ENCODE measurements around the gene PRKCA.
"Not testable (repeated sequence)": the region's sequence is repeated elsewhere in the genome, so short reads cannot be mapped to it uniquely, and the experiment has no call there.

The PRKCA gene

DNA sequence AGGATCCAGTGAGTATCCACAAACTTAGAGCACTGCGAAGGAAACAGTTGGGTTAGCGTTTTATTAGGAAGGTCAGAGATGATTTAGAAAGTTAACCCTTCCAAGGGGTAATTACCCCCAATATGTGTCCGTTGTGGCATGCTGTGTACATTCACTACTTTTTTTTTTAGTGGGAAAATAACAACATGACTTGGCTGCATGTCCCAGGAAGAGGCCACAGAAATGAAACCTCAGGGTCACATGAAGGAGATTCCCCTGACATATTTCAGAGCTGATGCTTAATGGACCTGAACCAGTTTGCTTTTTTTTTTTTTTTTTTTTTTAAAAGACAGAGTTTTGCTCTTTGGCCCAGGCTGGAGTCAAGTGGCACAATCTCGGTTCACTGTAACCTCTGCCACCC, 167.5 kb downstream of the PRKCA start:
- DNase-seq: no peak

DNA sequence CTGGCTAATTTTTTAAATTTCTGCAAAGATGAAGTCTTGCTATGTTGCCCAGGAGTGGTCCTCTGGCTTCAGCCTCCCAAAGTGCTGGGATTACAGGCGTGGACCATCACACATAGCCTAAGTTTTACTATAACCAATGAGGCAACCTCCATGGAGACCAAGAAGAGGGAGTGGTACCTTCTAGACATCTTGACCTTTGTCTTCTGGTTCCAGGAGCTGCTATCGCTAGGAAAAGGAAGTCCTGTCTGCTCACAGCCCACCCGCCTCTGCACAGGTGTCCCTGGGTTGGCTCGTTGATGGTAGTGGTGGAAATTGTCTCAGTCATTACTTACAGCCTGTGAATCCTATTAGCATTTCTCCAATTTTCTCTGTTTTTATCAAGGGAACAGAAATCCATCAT, 169.7 kb downstream of the PRKCA start:
- no peak for DNase-seq

DNA sequence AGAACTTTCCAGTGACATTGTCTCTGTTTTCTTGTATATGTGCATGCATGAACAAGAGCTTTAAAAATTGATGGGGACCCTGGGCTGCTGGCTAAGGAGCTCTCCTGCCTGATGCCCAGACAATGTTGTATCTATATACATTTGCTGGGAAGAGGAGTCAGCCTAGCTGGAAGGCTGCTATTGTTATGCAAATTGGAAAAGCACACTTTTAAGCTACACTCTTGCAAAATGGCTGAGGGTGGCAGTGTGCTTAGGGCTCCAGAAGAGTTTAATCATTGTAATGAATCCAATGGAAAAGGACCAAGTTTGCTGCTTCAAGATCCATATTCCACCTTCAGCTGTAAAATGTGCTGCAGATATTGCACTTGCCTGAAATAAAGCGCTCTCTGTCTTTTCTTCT, 171.8 kb downstream of the PRKCA start:
- DNase-seq: no peak

GRCh38 chr17:66474806-66475497, 172.5 kb downstream of the PRKCA start:
- DNase-seq: no peak

GRCh38 chr17:66476014-66476413, 173.6 kb downstream of the PRKCA start:
- DNase-seq: no peak

DNA sequence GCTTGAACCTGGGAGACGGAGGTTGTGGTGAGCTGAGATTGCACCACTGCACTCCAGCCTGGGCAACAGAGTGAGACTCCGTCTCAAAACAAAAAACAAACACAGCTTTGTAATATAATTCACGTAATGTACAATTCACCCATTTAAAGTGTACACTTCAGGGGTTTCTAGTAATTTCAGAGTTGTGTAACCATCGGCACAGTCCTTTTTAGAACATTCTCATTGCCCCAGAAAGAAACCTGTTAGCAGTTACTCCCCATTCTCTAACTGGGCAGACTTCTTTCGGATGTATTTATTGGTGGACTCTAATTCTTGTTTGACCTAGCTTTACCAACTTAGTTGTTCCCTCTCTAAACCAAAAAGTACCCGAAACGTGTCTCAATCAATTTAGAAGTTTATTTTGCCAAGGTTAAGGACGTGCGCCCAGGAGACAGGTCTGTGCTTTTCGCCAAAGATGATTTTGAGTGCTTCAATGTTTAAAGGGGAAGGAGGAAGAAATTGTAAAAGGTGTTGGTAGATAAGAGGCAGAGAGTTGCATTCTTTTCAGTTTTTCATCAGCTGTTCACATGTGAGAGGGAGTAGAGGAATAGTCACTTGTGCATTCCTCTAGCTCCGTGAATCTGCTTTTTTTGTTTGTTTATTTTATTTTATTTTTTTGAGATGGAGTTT, 175.3 kb downstream of the PRKCA start:
- DNase-seq: no peak

DNA sequence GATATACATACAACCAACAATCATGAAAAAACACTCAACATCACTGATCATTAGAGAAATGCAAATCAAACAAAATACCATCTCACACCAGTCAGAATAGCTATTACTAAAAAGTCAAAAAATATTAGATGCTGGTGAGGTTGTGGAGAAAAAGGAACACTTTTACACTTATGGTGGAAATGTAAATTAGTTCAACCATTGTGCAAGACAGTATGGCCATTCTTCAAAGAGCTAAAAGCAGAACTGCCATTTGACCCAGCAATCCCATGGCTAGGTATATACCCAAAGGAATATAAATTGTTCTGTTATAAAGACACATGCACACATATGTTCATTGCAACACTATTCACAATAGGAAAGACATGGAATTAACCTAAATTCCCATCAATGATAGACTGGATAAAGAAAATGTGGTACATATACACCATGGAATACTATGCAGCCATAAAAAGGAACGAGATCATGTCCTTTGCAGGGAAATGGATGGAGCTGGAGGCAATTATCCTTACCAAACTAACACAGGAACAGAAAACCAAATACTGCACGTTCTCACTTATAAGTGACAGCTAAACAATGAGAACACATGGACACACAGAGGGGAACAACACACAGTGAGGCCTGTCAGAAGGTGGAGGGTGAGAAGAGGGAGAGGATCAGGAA, 176.9 kb downstream of the PRKCA start:
- not testable (repeated sequence) for DNase-seq

DNA sequence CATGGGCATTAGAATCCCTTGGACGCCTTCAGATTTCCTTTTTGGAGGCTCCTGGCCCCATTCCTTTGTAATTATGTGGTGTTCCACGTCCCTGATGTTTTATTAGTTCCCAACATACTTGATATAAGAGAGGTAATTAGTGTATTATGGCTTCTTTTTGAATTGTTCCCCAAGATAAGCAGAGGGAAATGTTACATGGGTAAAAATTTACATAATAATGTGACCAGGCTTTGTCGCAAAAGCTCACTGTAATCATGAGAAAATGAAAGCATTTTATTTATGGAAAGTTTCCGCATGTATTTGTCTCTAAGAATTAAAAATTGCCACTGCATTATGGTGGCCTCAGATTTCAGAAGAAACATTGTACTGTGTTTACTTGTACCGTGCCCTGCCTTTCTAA, 177.8 kb downstream of the PRKCA start:
- DNase-seq: no peak

- no peak for DNase-seq
These were observed 178.4 kb downstream of the PRKCA start for GRCh38 chr17:66480802-66481201.

- no peak for DNase-seq
These were observed 178.9 kb downstream of the PRKCA start for GRCh38 chr17:66481271-66481670.

GRCh38 chr17:66483906-66484305, 181.5 kb downstream of the PRKCA start:
- no peak for DNase-seq

DNA sequence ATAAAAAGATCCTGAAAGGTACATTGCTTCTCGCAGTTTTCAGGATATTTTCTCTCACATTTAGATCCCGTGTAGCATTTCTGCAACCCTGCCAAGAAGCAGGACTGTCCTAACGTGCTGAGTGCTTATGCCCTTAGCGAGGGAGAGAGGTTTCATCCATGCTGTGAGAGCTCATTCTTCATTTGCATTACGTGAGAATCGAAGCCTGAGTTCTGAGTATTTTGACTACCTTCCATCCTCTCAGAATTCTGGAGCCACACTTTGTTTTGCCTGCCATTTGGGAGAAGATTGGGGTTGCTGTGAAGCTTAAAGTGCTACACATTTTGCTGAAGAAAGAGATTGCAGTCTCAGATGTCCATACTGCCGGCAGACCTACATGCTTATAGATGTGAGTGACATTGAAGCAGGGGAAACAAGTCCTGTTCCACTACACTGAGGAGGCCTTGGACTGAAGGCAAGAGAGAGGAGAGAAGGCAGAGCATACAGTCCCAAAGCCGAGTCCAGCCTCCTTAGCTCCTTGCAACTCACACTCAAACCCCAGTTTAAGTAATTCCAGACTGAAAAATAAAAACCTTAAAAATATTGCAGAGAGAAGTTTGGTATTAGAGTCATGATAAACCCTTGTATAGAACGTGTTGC, 183.0 kb downstream of the PRKCA start:
- no peak for DNase-seq

DNA sequence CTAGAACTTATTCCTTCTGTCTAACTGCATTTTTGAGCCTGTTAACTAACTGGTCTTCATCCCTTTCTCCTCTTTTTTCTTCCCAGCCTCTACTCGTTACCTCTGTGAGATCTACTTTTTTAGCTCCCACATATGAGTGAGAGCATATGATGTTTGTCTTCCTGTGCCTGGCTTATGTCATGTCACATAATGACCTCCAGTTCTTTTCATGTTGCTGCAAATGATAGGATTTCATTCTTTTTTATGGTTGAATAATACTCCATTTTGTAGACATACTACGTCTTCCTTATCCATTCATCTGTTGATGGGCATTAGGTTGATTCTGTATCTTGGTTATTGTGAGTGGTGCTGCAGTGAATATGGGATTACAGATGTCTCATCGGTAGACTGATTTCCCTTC, 184.7 kb downstream of the PRKCA start:
- no peak for DNase-seq

- DNase-seq: no peak
These were observed 185.6 kb downstream of the PRKCA start for GRCh38 chr17:66487981-66488468.

GRCh38 chr17:66488864-66489263, 186.5 kb downstream of the PRKCA start:
- no peak for DNase-seq

DNA sequence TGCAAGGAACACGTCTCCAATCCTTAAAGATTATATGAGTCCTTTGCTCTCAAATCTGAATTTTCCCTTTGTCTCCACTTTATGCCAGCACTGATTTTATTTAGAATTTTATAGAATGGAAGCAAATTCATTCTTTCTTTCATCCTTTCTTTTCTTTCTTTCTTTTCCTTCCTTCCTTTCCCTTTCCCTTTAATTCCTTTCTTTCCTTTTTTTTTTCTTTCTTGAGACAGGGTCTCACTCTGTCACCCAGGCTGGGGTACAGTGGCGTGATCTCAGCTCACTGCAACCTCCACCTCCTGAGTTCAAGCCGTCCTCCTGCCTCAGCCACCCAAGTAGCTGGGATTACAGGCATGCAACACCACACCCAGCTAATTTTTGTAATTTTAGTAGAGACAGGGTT, 187.2 kb downstream of the PRKCA start:
- not testable (repeated sequence) for DNase-seq

DNA sequence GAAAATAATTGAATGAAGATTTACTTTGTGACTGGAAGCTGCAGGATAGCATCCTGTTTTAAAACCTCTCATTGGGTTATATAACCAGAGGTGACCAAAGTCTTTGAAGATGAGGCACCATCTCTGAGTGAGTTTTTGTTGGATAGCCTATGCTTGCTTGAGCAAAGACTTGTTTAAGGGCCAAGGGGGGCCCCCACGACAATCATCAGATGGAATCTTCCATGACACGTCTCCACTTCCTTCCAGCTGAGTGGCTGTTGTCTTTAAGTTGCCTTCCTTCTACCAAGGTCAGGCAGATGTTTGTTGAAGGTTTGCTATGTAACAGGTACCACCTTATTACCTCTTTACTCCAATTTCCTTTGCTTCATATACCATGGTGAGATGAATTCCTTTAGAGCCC, 188.8 kb downstream of the PRKCA start:
- no peak for DNase-seq

DNA sequence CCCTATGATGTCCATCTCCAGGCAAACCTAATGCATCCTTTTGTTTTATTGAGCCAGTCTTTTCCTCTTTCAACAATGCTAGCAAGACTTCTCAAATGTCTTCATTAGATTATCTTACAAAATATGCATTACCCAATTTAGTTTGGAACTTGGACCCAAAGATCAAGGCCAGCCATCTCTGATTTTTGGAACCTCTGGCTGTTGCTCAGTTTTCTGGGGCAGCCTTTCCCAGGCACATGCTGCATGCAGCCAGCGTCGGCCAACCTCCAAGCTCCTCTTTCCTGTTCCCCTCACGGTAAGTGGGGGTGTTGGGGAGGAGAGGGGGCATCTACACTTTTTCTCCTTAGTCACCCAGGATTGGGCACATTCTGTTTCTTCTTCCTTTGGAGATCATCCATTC, 189.3 kb downstream of the PRKCA start:
- no peak for DNase-seq

DNA sequence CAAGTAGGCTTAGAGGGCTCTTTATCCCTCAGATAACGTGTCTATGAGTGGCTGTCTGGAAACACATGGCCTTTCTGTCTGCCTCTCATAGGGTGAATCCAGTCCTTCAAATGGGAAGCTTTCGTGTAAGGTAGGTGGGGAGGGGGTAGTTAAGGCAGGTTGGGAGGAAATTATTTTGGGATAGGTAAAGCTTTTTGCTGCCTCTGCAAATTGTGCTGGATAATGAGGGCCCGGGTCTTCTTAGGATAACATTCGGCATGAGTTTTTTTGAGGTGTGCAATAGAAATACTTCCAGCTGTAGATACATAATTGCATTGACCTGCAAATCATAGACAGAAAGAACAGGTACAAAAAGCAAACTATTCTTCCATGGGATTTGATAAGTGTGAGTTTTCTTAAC, 189.7 kb downstream of the PRKCA start:
- no peak for DNase-seq

GRCh38 chr17:66492561-66493005, 190.2 kb downstream of the PRKCA start:
- no peak for DNase-seq

DNA sequence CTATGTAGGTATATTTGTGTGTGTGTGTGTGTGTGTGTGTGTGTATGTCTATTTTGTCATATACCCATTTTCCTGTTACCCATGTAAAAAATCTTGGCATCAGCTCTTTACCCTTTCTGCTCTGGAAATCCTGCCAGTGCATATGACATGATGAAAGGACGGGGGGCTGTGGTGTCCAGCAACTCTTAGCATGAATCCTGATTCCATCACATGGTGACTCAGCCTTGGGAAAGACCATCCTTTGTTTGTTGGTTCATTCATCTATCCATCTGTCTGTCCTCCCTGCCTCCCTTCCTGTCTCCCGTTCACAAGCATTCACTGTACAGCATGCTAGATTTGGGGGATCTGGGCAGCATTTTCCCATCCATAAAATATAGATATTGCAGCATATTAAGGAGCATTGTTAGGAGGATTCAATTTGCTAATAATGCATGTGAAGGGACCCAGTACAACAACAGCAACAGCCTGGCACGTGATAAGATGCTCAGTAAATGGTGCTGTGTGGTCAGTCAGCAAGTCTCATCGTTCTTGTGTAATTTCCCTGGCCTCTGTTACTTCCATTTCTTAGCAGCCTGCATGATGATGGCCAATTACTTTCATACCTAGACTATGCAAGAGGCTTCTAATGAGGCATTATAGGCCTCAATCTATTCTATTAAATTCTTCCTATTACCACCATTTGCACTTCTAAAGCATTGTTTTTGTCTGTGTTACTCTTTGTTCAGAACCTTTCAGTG, 191.0 kb downstream of the PRKCA start:
- no peak for DNase-seq

DNA sequence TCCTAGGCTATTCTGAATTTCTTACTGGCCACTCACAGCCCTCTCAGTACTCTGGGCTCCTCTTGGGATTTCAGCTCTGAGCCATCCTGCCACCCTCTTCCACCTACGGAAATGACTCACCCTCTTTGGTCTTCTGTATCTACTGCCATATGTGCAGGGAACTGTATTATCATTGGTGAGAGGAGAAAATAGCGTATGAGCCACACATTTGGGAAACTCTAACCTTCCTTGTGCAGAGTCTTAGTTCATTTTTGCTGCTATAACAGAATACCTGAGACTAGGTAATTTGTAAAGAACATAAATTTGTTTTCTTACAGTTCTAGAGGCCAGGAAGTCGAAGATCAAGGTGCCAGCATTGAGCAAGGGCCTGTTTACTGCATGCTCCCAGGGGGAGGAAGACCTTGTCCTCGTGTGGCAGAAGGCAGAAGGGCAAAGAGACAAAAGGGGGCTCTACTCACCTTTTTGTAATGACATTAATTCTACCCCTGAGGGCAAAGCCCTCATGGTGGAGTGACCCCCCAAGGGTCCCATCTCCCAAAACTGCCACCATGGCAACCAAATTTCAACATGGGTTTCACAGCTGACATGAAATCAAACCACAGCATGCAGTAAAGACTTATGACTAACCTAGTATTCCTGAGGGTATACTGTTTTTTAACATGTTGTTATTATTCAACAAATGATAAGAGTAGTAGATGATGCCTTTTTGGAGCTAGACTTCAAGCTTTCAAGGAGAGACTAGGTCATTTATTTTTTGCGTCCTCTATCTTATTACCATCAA, 191.8 kb downstream of the PRKCA start:
- DNase-seq: no peak

Measured in right forelimb (tissue), 1 donor.